Nasal cavity respiratory epithelium epithelial cell of viscerocranial mucosa (primary cell): ENCODE results near the gene GPRC6A. TPM values are rescaled to one million over a fixed set of nuclear protein-coding genes. Genes with fewer than 3 reads are reported as not detected.

Source experiments
- total RNA-seq: library from RNA; depleted of rRNA; stranded (reverse); fragments of >200 nt; gene quantifications from 2 replicates; pipeline ENCODE4 v1.2.3, GENCODE V29; 2014

The GPRC6A gene, protein sequence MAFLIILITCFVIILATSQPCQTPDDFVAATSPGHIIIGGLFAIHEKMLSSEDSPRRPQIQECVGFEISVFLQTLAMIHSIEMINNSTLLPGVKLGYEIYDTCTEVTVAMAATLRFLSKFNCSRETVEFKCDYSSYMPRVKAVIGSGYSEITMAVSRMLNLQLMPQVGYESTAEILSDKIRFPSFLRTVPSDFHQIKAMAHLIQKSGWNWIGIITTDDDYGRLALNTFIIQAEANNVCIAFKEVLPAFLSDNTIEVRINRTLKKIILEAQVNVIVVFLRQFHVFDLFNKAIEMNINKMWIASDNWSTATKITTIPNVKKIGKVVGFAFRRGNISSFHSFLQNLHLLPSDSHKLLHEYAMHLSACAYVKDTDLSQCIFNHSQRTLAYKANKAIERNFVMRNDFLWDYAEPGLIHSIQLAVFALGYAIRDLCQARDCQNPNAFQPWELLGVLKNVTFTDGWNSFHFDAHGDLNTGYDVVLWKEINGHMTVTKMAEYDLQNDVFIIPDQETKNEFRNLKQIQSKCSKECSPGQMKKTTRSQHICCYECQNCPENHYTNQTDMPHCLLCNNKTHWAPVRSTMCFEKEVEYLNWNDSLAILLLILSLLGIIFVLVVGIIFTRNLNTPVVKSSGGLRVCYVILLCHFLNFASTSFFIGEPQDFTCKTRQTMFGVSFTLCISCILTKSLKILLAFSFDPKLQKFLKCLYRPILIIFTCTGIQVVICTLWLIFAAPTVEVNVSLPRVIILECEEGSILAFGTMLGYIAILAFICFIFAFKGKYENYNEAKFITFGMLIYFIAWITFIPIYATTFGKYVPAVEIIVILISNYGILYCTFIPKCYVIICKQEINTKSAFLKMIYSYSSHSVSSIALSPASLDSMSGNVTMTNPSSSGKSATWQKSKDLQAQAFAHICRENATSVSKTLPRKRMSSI
- not detected in 2 replicates for total RNA-seq

DNA sequence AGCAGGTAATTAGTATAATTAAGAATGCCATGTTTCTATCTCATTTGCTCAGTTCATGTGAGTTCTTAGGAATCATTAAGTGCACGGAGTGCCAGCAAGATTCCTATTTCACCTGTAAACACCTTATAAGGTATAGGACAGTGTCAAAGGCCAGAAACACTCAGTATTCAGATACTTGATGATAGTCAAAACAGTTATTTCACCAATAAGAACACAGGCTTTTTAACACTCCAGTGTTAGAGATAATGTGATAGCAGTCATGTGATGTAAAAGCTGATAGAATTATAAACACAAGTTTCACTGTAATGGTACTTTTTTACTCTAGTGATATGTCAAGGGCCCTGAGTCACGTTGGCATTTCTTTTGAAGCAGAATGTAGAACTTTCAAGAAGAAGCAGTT, at the start of gene GPRC6A:
Gene GPRC6A, minus strand, starts transcription at position 101 of the 400 bp plus-strand sequence. Its CDS starts 70 bp downstream, at position 31.

DNA sequence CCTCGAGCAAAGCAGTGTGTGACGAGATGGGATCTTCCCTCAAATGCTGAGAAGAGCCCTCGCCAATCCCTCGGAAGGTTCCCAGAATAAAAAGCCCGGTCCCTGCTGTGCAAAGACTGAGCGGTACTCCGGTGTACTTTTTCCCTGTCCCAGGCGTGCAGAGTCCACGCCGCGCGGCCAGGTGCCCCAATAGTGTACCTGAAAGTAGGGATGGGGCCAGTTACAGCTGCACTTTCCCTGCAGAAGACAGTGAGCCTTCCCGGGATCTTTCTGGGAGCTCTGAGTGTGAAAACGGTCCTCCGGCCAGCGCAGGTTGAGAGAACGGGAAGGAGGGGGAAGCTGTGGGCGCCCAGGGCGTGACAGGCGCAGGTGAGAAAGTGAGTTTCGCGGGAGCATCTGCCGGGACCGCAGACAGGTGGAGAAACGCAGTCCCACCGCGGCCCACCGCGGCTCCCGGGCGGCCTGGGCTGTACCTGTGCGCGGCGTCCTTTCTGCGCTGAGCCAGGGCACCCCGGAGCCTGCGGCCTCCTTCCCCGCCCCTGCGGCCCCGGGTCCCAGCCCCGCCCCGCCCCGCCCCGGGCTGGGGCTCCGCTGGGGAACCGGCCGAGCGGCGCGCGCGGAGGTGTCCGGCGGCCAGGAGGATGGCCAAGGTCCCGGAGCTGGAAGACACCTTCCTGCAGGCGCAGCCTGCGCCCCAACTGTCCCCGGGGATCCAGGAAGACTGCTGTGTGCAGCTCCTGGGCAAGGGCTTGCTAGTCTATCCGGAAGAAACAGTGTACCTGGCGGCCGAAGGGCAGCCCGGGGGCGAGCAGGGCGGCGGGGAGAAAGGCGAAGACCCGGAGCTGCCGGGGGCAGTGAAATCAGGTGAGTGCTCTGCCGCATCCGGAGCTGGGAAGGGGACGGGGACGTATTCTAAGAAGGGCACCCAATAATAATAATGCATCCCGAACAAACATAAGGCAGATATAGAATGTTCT, 48.0 kb upstream of the GPRC6A start, which contains the start of gene RFX6:
Gene RFX6, plus strand, starts transcription at position 608 of the 977 bp plus-strand sequence. Its CDS starts 34 bp downstream, at position 642.

DNA sequence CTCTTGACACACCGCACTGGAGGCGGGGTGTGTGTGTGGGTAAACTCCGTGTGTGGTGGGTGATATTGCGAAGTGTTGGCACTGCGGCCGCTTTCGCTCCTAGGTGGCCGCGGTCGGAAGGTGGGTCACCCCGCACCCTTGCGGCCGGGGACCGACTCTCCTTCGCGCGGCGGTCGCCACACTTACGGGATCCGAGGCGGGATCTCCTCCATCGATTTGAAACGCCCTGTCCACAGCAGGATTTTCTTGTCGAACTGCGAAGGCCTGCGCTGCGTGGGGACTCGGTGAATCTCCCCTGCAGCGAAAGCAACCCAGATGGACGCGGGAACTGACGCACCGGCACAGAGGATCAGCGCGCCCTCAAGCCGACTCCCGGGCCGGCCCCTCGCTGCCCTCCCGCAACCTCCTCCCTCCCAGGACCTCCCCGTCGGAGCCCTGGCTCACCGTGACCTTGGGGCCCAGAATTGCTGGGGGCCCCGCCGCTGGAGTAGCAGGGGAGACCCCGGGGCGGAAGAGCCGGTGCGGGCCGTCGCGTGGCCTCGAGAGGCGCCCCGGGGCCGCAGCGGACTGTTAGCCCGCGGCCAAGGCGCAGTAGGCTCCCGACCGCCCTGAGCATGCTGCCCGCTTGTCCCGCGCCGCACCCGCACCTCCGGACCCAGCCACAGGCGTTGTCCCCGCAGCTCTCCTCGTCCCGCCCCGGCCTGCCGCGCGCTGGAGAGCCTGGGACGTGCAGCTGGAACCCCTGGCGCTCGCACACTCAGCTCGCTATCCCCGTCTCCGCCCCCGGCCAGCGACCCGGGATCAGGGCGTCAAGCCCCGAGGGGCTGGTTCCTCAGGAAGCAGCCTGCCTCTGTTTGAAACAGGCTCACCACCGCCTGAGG, 63.7 kb downstream of the GPRC6A start, which contains the start of gene FAM162B:
Gene FAM162B, minus strand, starts transcription at position 759 of the 881 bp plus-strand sequence. Its CDS starts 143 bp downstream, at position 616.

Other genes starting within 250 kb of the GPRC6A start
- gene RSPH4A, start 212.6 kb downstream of the GPRC6A start, total RNA-seq = under 0.01 TPM in 2 replicates
- gene ZUP1, start 160.3 kb downstream of the GPRC6A start, total RNA-seq = 25.2 and 26.3 TPM in 2 replicates
- 3.1 and 5.5 TPM in 2 replicates for gene KPNA5, start 147.9 kb downstream of the GPRC6A start, total RNA-seq
- not detected in 2 replicates for gene FAM162B, start 63.4 kb downstream of the GPRC6A start, total RNA-seq
- not detected in 2 replicates for gene RFX6, start 48.2 kb upstream of the GPRC6A start, total RNA-seq